T-helper 2 cell (primary cell): Measurements from ENCODE around the gene CDADC1.
"Not testable (repeated sequence)": the region's sequence is repeated elsewhere in the genome, so short reads cannot be mapped to it uniquely, and the experiment has no call there.

ENCODE experiments used
- DNase-seq, 5 experiments: peaks; one replicate each; pipeline versions ENCODE4 v3.0.0 to v3.0.0-alpha.2; 2012 to 2022

The CDADC1 gene

GRCh38 chr13:49240017-49240416 lies 7.7 kb upstream of the CDADC1 start:
- DNase-seq, result peak in 2 of 5 experiments; percentile 27 to 69

- DNase-seq, result no peak
Observed at GRCh38 chr13:49241296-49241695, 6.4 kb upstream of the CDADC1 start.

- no peak for DNase-seq
Observed at GRCh38 chr13:49245101-49245500, 2.6 kb upstream of the CDADC1 start.

- DNase-seq, result no peak
Observed at GRCh38 chr13:49246850-49247642, 679 bp upstream of the CDADC1 start.

- peak in 1 of 5 experiments; percentile 23 for DNase-seq
Observed at GRCh38 chr13:49248622-49249002, 887 bp downstream of the CDADC1 start.

GRCh38 chr13:49251326-49251725 lies 3.6 kb downstream of the CDADC1 start:
- DNase-seq, result no peak

GRCh38 chr13:49253310-49253709 lies 5.6 kb downstream of the CDADC1 start:
- DNase-seq, result peak in 1 of 5 experiments; percentile 29

- DNase-seq, result peak in 1 of 5 experiments; percentile 49
Observed at GRCh38 chr13:49254007-49254406, 6.3 kb downstream of the CDADC1 start.

- no peak for DNase-seq
Observed at GRCh38 chr13:49256841-49257240, 9.1 kb downstream of the CDADC1 start.

GRCh38 chr13:49258089-49258796 lies 10.5 kb downstream of the CDADC1 start:
- peak in 1 of 5 experiments; percentile 41 for DNase-seq

GRCh38 chr13:49259586-49259985 lies 11.9 kb downstream of the CDADC1 start:
- no peak for DNase-seq

GRCh38 chr13:49262634-49263033 lies 14.9 kb downstream of the CDADC1 start:
- DNase-seq, result no peak

- DNase-seq, result no peak
Observed at GRCh38 chr13:49265822-49266221, 18.1 kb downstream of the CDADC1 start.

- no peak for DNase-seq
Observed at GRCh38 chr13:49271264-49271663, 23.5 kb downstream of the CDADC1 start.

GRCh38 chr13:49272296-49272695 lies 24.6 kb downstream of the CDADC1 start:
- no peak for DNase-seq

GRCh38 chr13:49278211-49278610 lies 30.5 kb downstream of the CDADC1 start:
- DNase-seq, result no peak

GRCh38 chr13:49279112-49279511 lies 31.4 kb downstream of the CDADC1 start:
- DNase-seq, result no peak

- DNase-seq, result no peak
Observed at GRCh38 chr13:49279885-49280284, 32.2 kb downstream of the CDADC1 start.

- DNase-seq, result no peak
Observed at GRCh38 chr13:49287995-49288394, 40.3 kb downstream of the CDADC1 start.

- DNase-seq, result no peak
Observed at GRCh38 chr13:49288458-49288857, 40.7 kb downstream of the CDADC1 start.

GRCh38 chr13:49292742-49293486 lies 45.2 kb downstream of the CDADC1 start:
- DNase-seq, result no peak

GRCh38 chr13:49294723-49295122 lies 47.0 kb downstream of the CDADC1 start:
- not testable (repeated sequence) for DNase-seq

GRCh38 chr13:49295244-49295643 lies 47.5 kb downstream of the CDADC1 start:
- no peak for DNase-seq
